HAP-1 (cell line): ENCODE data around the gene SETD3.

Source experiments
- DNase-seq, 2 experiments: peaks; one replicate each; pipeline ENCODE4 v3.0.0-alpha.2; 2016 to 2020; ENCODE audit warnings: low spot score in 2 of 2
- H3K27me3 ChIP-seq: fragments of 250-450 bp; sonication (Bioruptor Pico); 2 replicates; pipeline ENCODE4 v1.5.1; 2020; ENCODE audit warnings: low read depth, mild to moderate bottlenecking, moderate library complexity
- H3K36me3 ChIP-seq: fragments of 250-450 bp; sonication (Bioruptor Pico); replicated peaks from 2 replicates; pipeline ENCODE4 v1.5.1; 2020; ENCODE audit warnings: mild to moderate bottlenecking
- H3K4me1 ChIP-seq: fragments of 250-450 bp; sonication (Bioruptor Pico); 2 replicates; pipeline ENCODE4 v1.5.1; 2020; ENCODE audit warnings: mild to moderate bottlenecking
- H3K4me3 ChIP-seq: fragments of 250-450 bp; sonication (Bioruptor Pico); 2 replicates; pipeline ENCODE4 v1.5.1; 2020; ENCODE audit warnings: mild to moderate bottlenecking, moderate library complexity
- H3K9me3 ChIP-seq: fragments of 250-450 bp; sonication (Bioruptor Pico); 2 replicates; pipeline ENCODE4 v1.5.1; 2020; ENCODE audit warnings: mild to moderate bottlenecking, moderate library complexity
- in situ Hi-C: fragments of 300-500 bp; cut with MboI; formaldehyde crosslinking; loops from 3 replicates; pipeline ENCODE4 v1.14.3; 2020; ENCODE audit warnings: low sequenced_read_pairs, inconsistent platforms, mixed read lengths

SETD3 gene

DNA sequence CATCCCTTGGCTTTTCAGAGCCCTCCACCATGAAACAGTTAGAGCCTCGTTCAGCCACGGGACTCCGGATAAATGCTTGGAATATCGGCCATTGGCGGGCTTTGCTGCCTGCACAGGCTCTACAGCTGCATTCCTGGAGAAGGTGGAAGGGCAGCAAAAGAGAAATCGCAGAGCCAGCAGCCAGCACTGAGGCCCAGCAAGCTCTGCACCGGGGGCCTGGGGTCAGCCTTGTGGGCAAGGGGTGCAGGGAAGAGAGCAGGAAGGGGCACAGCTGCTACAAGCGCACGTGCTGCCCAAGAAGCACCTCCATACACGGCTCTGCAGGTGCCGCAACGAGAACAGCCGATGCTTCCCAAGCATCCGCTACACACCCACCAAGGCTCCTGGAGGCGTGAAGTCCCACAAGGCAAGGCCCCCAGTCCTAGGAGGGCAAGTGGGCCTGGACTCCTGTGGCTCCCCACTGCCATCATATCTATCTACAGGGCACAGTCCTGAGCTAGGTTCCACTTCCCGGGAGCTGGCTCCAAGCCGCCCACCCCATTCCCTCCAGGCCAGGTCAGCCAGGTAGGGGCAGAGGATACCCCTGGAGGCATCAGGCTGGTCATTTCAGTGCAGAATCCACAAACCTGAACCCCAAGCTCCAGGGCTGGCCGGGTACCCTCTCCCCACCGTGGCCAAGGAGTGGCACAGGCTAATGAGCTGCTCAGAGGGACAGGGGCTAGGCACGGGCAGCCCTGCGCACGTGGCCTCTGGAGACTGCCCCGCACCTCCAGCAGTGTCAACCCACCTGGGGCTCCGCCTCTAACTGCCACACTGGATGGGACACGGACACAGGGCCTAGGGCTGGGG lies 40.7 kb upstream of the SETD3 start:
- Histone ChIP-seq H3K4me1 (peaks cover 29% of the 10 kb centered on the region), H3K9me3 (no peaks in the 10 kb centered on the region), H3K36me3 (0 out of 2 replicates have a peak, but pooled peaks cover 4% of the 10 kb centered on the region), H3K27me3 (no peaks in the 10 kb centered on the region), H3K4me3 (no peak overlapping the region)
- no peak for DNase-seq
- in situ Hi-C loops, result loop anchor here (5.0 to 10.0 kb wide), 2 partner anchors 106 to 363 kb away; no protein-coding TSS in a partner anchor

DNA sequence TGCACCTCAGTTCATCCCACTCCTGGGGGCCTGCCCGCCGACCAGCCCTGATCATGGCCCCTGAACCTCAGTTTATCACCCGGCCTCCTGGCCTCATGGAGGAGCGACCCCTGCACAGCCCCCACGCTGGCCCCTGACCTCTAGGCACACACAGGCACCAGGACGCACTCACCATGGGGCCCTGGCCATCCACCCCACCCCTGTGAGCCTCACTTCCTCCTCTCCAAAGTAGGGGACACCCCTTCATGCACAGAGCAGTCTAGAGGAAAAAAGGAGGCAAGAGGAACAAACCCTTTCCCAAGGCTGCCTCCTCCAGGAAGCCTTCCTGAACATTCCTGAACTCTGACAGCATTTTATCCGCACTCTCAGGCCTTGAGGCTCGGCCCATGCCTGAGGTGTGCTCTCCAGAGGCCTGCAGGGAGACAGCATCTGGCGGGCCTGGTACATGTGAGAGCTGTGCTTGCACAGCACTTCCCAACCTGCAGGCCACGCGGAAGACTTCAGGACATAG lies 40.0 kb upstream of the SETD3 start:
- in situ Hi-C loops, result loop anchor here (5.0 to 10.0 kb wide), 2 partner anchors 107 to 364 kb away; no protein-coding TSS in a partner anchor
- Histone ChIP-seq H3K36me3 (0 out of 2 replicates have a peak, but pooled peaks cover 4% of the 10 kb centered on the region), H3K4me1 (peaks cover 29% of the 10 kb centered on the region), H3K4me3 (no peak overlapping the region), H3K9me3 (no peaks in the 10 kb centered on the region), H3K27me3 (no peaks in the 10 kb centered on the region)
- DNase-seq, result no peak

DNA sequence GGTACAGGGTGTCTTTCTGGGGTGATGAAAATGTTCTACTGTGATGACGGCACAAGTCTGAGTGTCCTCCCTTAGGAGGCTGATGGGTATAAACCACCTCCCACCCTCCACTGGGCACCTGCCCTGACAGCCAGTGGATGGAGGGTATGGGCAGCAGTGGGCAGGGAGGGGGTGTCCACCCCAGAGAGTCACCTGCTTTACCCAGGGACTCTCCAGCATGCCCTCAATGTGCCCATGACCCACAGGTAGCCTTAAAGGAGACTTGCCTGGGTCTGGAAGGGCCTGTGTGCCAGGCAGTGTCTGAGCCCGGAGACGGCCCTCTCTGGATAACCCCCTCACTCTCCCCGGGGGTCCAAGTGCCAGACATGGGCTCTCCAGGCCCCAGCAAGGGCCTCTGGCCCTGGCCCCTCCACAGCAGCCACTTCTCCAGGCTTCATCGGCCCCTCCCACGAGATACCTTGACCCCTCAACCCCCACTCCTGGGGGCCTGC lies 39.3 kb upstream of the SETD3 start:
- no peak overlapping the region for H3K4me3 ChIP-seq
- H3K36me3 ChIP-seq, result peaks cover 8% of the 10 kb centered on the region
- H3K4me1 ChIP-seq, result peaks cover 23% of the 10 kb centered on the region
- H3K27me3 ChIP-seq, result no peaks in the 10 kb centered on the region
- no peak for DNase-seq
- no peaks in the 10 kb centered on the region for H3K9me3 ChIP-seq
- in situ Hi-C loops, result loop anchor here (5.0 to 10.0 kb wide), 2 partner anchors 107 to 365 kb away; no protein-coding TSS in a partner anchor

DNA sequence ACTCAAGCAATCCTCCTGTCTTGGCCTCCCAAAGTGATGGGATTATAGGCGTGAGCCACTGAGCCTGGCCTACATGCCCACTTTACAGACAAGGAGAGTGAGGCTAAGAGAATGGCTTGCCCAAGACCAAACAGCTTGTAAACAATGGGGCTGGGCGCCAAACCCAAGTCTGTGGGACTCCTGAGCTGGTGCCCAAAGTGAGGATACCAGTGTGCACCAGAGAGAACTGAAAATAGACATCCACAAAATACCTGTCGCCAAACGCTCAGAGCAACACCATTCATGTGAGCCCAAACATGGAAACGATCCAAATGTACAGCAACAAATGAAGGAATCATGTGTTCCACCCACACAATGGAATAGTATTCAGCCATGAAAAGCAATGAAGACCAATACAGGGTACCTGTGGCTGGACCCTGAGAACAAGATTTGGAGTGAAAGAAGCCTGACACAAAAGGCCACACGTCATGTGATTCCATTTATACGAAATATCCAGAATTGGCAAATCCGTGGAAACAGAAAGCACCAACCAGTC lies 38.8 kb upstream of the SETD3 start:
- peaks cover 18% of the 10 kb centered on the region for H3K4me1 ChIP-seq
- no peaks in the 10 kb centered on the region for H3K27me3 ChIP-seq
- peaks cover 12% of the 10 kb centered on the region for H3K36me3 ChIP-seq
- no peak for DNase-seq
- in situ Hi-C loops, result no loop called here
- H3K4me3 ChIP-seq, result no peak overlapping the region
- H3K9me3 ChIP-seq, result no peaks in the 10 kb centered on the region

DNA sequence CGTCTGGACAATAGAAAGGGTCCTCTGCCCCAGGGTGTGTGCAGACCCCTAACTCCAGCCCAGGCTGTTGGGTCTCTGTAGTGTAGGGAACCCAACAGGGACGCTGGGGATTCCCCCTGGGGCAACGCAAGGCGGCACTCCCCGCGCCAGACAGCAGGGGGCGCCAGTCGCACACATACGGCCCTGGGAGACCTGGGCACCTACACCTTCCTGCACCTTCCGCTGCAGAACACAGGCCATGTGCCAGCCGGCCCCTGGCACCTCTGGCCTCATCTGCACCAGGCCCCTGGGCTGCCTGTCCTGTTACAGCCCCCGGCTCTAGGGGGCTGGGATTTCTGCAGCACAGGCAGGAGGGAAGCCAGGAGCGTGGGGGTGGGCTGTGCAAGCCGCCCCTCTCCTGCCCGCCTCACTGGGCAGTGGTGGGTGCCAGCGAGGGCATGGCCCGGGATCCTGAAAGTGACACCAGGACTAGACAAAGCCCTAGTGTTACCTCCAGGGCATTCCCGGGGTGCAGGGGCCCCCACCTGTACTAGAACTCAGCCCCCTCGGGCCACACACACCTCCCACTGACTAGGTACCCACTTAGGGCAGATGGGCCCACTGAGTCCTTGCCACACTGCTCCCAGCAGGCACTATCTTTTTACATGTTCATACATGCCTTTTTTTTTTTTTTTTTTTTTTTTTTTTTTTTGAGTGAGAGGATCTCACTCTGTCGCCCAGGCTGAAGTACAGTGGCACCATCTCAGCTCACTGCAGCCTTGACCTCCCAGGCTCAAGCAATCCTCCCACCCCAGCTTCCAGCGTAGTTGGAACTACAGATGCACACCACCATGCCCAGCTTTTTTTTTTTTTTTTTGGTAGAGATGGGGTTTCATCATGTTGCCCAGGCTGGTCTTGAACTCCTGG lies 38.0 kb upstream of the SETD3 start:
- H3K9me3 ChIP-seq, result no peaks in the 10 kb centered on the region
- peaks cover 15% of the 10 kb centered on the region for H3K36me3 ChIP-seq
- H3K27me3 ChIP-seq, result no peaks in the 10 kb centered on the region
- in situ Hi-C loops, result no loop called here
- peak; percentile 38 to 83 for DNase-seq
- no peak overlapping the region for H3K4me3 ChIP-seq
- H3K4me1 ChIP-seq, result peaks cover 11% of the 10 kb centered on the region

DNA sequence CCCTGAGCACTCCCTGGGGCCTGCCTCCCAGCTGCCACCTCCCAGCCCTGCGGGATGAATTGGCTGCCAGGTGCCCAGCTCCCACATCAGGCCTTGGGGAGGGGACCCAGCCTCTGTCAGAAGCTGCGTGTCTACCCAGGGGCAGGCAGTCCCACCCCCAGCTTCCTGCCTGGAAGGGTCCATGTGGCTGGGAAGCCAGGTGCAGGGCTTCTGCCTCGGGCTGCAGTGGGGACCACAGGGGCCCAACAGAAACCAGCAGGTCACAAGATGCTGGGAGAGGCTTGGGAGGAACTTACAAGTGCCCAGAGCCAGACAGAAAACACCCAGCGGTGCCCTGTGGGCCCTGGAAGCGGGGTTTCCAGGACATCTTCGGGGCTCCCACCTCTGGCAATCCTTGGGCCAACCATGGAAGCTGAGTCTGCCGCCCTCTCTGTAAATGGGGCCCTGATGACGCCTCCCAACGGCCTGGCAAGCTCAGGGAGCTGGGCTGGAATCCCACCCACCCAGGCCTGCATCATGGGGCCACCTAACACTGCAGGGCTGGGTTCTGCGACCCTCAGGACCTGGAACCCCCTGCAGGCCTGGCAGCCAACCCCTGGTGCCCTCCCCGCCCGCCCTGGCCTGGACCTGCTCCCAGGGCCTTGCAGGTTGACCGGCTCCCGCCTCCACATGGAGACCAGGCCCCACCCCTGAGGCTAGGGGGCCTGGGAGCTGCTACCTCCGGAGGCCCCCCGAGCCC lies 37.2 kb upstream of the SETD3 start:
- no peaks in the 10 kb centered on the region for H3K27me3 ChIP-seq
- in situ Hi-C loops, result no loop called here
- H3K36me3 ChIP-seq, result peaks cover 16% of the 10 kb centered on the region
- no peaks in the 10 kb centered on the region for H3K9me3 ChIP-seq
- peaks cover 3% of the 10 kb centered on the region for H3K4me1 ChIP-seq
- DNase-seq, result no peak
- H3K4me3 ChIP-seq, result no peak overlapping the region

DNA sequence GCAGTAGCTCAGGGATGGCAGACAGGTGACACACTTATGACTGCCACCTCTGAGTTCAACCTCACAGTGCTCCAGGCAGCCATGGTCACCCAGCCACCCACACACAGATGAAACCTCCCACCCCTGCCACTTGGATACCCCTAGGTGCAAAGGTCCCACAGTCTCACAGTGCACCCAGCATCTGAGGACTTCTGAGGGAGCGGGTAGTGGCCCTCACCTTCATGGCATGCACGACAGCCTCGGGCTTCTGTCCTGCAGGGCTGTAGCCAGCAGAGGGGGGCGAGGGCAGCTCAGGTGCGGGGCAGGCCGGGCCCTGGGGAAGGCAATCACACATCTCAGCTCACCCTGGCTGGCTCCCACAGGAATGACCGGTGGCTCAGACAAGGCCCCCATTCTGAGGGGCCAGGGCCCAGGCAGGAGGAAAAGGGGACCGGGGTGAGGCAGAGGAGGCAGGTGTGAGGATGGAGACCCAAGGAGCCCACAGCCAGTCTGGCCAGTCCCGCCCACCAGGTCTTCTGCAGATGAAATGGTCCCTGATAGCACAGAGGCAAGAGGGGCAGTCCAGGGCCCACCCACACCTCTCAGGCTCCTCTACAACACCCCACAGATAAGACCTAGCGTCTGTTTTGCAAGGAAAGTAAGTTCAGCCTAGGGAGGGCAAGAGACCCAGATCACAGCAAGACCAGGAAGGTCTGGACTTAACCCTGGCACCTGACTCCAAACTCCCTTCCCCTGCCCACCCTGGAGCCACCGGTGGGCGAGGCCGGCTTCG lies 36.4 kb upstream of the SETD3 start:
- Histone ChIP-seq H3K4me1 (no peaks in the 10 kb centered on the region), H3K4me3 (no peak overlapping the region), H3K9me3 (no peaks in the 10 kb centered on the region), H3K27me3 (no peaks in the 10 kb centered on the region), H3K36me3 (peaks cover 18% of the 10 kb centered on the region)
- in situ Hi-C loops, result no loop called here
- peak in 1 of 2 experiments; percentile 6 for DNase-seq

DNA sequence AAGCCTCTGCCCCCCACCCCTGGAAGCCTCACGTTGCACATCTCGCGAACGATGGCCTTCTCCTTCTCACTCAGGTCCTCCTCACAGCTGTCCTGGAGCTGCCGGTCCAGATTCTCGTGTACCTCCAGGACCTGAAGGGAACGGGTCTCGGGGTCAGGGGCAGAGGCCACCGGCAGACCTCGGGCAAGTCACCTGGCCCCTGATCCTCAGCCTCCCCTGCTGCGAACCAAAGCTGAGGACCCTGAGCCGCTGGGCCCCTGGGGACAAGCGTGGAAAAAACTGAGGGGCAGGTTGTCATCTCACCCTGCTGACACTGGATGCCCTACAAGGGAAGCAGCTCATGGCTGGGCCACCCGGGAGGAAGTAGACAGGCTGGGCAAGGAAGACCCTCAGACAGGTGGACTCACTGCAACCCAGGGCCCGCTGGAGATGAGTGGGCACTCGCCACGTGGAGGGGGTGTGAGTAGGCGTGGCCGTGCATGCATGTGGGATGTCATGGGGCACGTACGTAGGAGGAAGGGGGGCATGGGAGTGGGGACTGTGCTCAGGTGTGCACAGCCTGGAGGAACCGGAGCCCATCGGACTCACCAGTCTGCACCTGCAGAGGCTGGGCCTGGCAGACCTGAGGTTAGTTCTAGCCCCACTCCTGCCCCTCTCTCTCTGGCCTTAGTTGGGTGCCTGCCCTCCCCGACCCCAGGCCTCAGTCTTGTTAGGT lies 35.7 kb upstream of the SETD3 start:
- H3K4me1 ChIP-seq, result no peaks in the 10 kb centered on the region
- in situ Hi-C loops, result no loop called here
- no peak overlapping the region for H3K4me3 ChIP-seq
- H3K36me3 ChIP-seq, result peaks cover 22% of the 10 kb centered on the region
- peak in 1 of 2 experiments; percentile 7 for DNase-seq
- H3K27me3 ChIP-seq, result no peaks in the 10 kb centered on the region
- no peaks in the 10 kb centered on the region for H3K9me3 ChIP-seq

DNA sequence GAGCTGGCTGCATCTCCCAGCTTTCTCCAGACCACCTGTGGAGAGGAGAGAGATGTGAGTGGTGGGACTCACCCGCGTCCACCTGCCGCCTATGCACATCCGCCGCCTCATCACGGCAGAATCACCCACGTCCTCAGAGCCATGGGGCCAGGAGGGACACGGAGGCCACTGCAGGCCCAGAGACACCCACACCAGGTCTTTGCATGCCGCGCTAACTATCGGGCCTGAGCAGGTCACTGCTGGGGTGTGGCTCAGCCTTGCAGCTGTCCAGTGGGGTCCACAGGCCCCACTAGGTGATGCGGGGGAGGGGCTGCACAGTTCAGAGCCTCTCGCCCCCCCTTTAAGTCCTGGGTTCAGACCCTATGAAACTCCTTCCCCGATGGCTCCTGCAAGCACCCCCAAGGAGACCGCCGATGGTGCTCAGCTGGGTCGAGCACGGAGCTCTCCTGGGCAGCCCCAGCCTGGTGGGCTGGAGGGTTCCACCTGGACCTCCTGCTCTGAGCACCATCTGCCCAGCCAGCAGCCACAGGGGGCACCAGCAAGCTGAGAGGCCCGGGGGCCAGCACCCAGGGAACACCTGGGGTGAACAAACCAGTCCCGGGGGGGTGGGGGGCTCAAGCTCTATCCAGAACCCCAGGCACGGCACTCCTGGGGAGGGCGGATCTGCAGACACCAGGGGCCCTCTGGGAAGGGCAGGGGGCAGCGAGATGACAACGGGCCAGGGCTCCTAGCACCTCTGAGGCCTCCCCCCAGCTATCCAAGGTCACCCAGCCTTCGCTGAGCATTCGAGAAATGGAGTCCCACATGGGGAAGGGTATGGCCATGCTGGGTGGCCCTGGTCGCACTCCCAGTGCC lies 34.9 kb upstream of the SETD3 start:
- in situ Hi-C loops, result no loop called here
- peak in 1 of 2 experiments; percentile 6 for DNase-seq
- H3K27me3 ChIP-seq, result no peaks in the 10 kb centered on the region
- no peak overlapping the region for H3K4me3 ChIP-seq
- H3K9me3 ChIP-seq, result no peaks in the 10 kb centered on the region
- H3K4me1 ChIP-seq, result no peaks in the 10 kb centered on the region
- peaks cover 19% of the 10 kb centered on the region for H3K36me3 ChIP-seq

DNA sequence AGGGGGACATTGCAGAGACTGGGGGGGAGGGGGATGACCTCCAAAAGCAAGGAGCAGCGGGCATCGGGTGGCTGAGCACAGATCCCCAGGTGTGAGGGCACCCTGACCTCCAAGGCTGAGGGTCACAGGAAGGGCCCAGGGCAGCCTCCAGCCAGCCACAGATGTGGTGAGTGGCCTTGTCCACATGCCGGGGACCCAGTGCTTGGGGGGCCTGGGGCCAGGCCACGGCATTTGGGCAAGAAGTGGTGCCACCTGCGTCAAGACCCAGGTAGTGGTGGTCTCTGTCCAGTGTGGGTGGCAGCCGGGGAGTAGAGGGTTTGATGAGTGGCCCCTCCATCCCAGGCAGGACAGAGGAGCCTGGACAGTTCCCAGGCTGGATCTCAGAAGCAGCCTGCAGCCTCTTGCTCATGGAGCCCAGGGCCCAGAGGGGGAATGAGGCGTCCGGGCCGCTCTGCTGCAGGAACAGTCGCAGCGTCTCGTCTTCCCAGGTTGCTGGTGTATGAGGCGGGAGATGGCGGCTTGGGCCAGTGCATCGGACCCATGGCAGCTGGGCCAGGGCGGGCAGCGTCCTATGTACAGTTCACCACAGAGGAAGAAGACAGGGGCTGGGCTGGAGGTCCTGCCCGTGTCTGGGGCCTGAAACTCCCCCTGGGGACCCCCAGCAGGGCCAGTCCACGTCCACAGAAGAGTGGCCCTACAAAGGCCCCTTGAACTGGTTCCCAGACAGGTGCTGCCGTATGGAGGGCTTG lies 34.1 kb upstream of the SETD3 start:
- DNase-seq, result peak in 1 of 2 experiments; percentile 8
- Histone ChIP-seq H3K27me3 (no peaks in the 10 kb centered on the region), H3K4me1 (no peaks in the 10 kb centered on the region), H3K4me3 (no peak overlapping the region), H3K9me3 (no peaks in the 10 kb centered on the region), H3K36me3 (peaks cover 20% of the 10 kb centered on the region)
- in situ Hi-C loops, result no loop called here
